Anterior cingulate cortex (tissue), 58 donors: ENCODE measurements around the gene TLE2.
"Not testable (repeated sequence)": the region's sequence is repeated elsewhere in the genome, so short reads cannot be mapped to it uniquely, and the experiment has no call there.

Experiments used
- DNase-seq, 58 donors: peaks; one replicate each; lab custom pipeline; 2025; lab: John Stamatoyannopoulos, UW

TLE2 gene

GRCh38 chr19:3039641-3040077 is 10.6 kb upstream of the TLE2 start:
- DNase-seq = peak in 1 of 58 donors; percentile 17

- no peak for DNase-seq
These were observed 10.0 kb upstream of the TLE2 start for GRCh38 chr19:3039125-3039524.

- DNase-seq = no peak
These were observed 9.1 kb upstream of the TLE2 start for GRCh38 chr19:3038214-3038613.

- not testable (repeated sequence) for DNase-seq
These were observed 8.0 kb upstream of the TLE2 start for GRCh38 chr19:3036977-3037544.

- peak; percentile 67 to 97 (median 92) for DNase-seq
These were observed 7.3 kb upstream of the TLE2 start for GRCh38 chr19:3036119-3036976.

- DNase-seq = peak; percentile 79 to 98 (median 95)
These were observed 6.5 kb upstream of the TLE2 start for GRCh38 chr19:3035542-3036118.

- peak in 7 of 58 donors; percentile 32 to 49 (median 42) for DNase-seq
These were observed 5.8 kb upstream of the TLE2 start for GRCh38 chr19:3034656-3035541.

- no peak for DNase-seq
These were observed 5.3 kb upstream of the TLE2 start for GRCh38 chr19:3034406-3034655.

- peak in 10 of 58 donors; percentile 3 to 56 (median 17) for DNase-seq
These were observed 4.7 kb upstream of the TLE2 start for GRCh38 chr19:3033595-3034405.

GRCh38 chr19:3031607-3031867 is 2.5 kb upstream of the TLE2 start:
- DNase-seq = no peak

- no peak for DNase-seq
These were observed 595 bp downstream of the TLE2 start for GRCh38 chr19:3028305-3029064.

- no peak for DNase-seq
These were observed 1.1 kb downstream of the TLE2 start for GRCh38 chr19:3027981-3028304.

GRCh38 chr19:3027292-3027691 is 1.8 kb downstream of the TLE2 start:
- no peak for DNase-seq

GRCh38 chr19:3026768-3027167 is 2.3 kb downstream of the TLE2 start:
- no peak for DNase-seq

- no peak for DNase-seq
These were observed 3.6 kb downstream of the TLE2 start for GRCh38 chr19:3025549-3025886.

- DNase-seq = no peak
These were observed 4.1 kb downstream of the TLE2 start for GRCh38 chr19:3024870-3025548.

- DNase-seq = no peak
These were observed 4.6 kb downstream of the TLE2 start for GRCh38 chr19:3024509-3024869.

- DNase-seq = peak in 9 of 58 donors; percentile 5 to 33 (median 12)
These were observed 8.6 kb downstream of the TLE2 start for GRCh38 chr19:3020321-3020960.
